Activated effector memory CD4-positive, alpha-beta T cell treated with Interleukin-2 at 50 U/mL for 16 hours (primary cell): ENCODE results near the gene ZNF443.
"Not testable (repeated sequence)": the region's sequence is repeated elsewhere in the genome, so short reads cannot be mapped to it uniquely, and the experiment has no call there.

Experiments used
- DNase-seq: peaks from one replicate; pipeline ENCODE4 v3.0.0-alpha.2; 2020

ZNF443 gene

GRCh38 chr19:12411893-12412292 is 28.9 kb downstream of the ZNF443 start:
- DNase-seq = no peak

- peak; percentile 67 for DNase-seq
These were observed 40.0 kb downstream of the ZNF443 start, which contains the start of gene ZNF799 for GRCh38 chr19:12400633-12401502. Gene ZNF799 (minus strand): TSS chr19:12401271. CDS start chr19:12401070, 201 bp downstream.

- DNase-seq = peak; percentile 0
These were observed 40.8 kb downstream of the ZNF443 start for GRCh38 chr19:12399901-12400632.

GRCh38 chr19:12391148-12391547 is 49.7 kb downstream of the ZNF443 start:
- not testable (repeated sequence) for DNase-seq

GRCh38 chr19:12386365-12386764 is 54.5 kb downstream of the ZNF443 start:
- DNase-seq = not testable (repeated sequence)

GRCh38 chr19:12380444-12380737 is 60.4 kb downstream of the ZNF443 start:
- no peak for DNase-seq

- no peak for DNase-seq
These were observed 60.9 kb downstream of the ZNF443 start for GRCh38 chr19:12379732-12380443.
